Activated CD4-positive, alpha-beta T cell treated with anti-CD3 and anti-CD28 coated beads, Interleukin-2, amount 50 U/mL, for 4 hours (primary cell): ENCODE measurements around the gene PDGFC.

Experiments used
- DNase-seq, 2 experiments: peaks; one replicate each; pipeline ENCODE4 v3.0.0-alpha.2; 2020

Gene PDGFC

GRCh38 chr4:156972379-156973015 is 898 bp upstream of the PDGFC start:
- no peak for DNase-seq

- DNase-seq = no peak
Observed at GRCh38 chr4:156971165-156971675, 379 bp downstream of the PDGFC start.

- no peak for DNase-seq
Observed at GRCh38 chr4:156970501-156971164, 966 bp downstream of the PDGFC start.

- DNase-seq = no peak
Observed at GRCh38 chr4:156969911-156970310, 1.7 kb downstream of the PDGFC start.

- DNase-seq = no peak
Observed at GRCh38 chr4:156969101-156969500, 2.5 kb downstream of the PDGFC start.

- no peak for DNase-seq
Observed at GRCh38 chr4:156968479-156968984, 3.1 kb downstream of the PDGFC start.

- DNase-seq = no peak
Observed at GRCh38 chr4:156966836-156967235, 4.8 kb downstream of the PDGFC start.

GRCh38 chr4:156963419-156963818 is 8.2 kb downstream of the PDGFC start:
- no peak for DNase-seq

- DNase-seq = no peak
Observed at GRCh38 chr4:156962528-156962974, 9.0 kb downstream of the PDGFC start.

- DNase-seq = no peak
Observed at GRCh38 chr4:156962058-156962358, 9.6 kb downstream of the PDGFC start.

- no peak for DNase-seq
Observed at GRCh38 chr4:156961196-156962057, 10.2 kb downstream of the PDGFC start.

GRCh38 chr4:156959298-156959702 is 12.3 kb downstream of the PDGFC start:
- no peak for DNase-seq

- no peak for DNase-seq
Observed at GRCh38 chr4:156958276-156959074, 13.1 kb downstream of the PDGFC start.

GRCh38 chr4:156957556-156957955 is 14.0 kb downstream of the PDGFC start:
- no peak for DNase-seq

GRCh38 chr4:156956826-156957368 is 14.7 kb downstream of the PDGFC start:
- DNase-seq = no peak

- no peak for DNase-seq
Observed at GRCh38 chr4:156956359-156956758, 15.2 kb downstream of the PDGFC start.

GRCh38 chr4:156954587-156954986 is 17.0 kb downstream of the PDGFC start:
- DNase-seq = no peak

GRCh38 chr4:156953951-156954350 is 17.6 kb downstream of the PDGFC start:
- DNase-seq = no peak

GRCh38 chr4:156953001-156953400 is 18.6 kb downstream of the PDGFC start:
- no peak for DNase-seq

- no peak for DNase-seq
Observed at GRCh38 chr4:156952078-156952759, 19.4 kb downstream of the PDGFC start.

GRCh38 chr4:156950948-156951347 is 20.7 kb downstream of the PDGFC start:
- no peak for DNase-seq

GRCh38 chr4:156950090-156950489 is 21.5 kb downstream of the PDGFC start:
- no peak for DNase-seq
